GM12875 (cell line): Measurements from ENCODE around the gene ZNF446.

Experiments used
- H3K4me3 ChIP-seq: one replicate; pipeline ENCODE4 v1.5.1; 2011; ENCODE audit warnings: low read depth, low read length, control low read depth
- CTCF ChIP-seq: IDR thresholded peaks from 2 replicates; pipeline ENCODE4 v1.5.1; 2011; ENCODE audit warnings: low read depth, mild to moderate bottlenecking, control low read depth, inconsistent platforms, low read length, moderate library complexity, borderline replicate concordance; ENCODE audit not compliant: insufficient read depth

ZNF446 gene

GRCh38 chr19:58450856-58451357 is 25.2 kb upstream of the ZNF446 start:
- H3K4me3 ChIP-seq = peak overlapping the region; percentile 91
- TF ChIP-seq CTCF = no peak

- peak within 1 kb of the TSS; percentile 91 for H3K4me3 ChIP-seq
- TF ChIP-seq CTCF = no peak
Observed at GRCh38 chr19:58451358-58452101, 24.6 kb upstream of the ZNF446 start, which contains the start of gene ZNF324B. ZNF324B (plus strand) TSS chr19:58451622; CDS start chr19:58453702, 2,080 bp downstream.

- TF ChIP-seq CTCF = no peak
- H3K4me3 ChIP-seq = no peak overlapping the region
Observed at GRCh38 chr19:58453743-58454142, 22.4 kb upstream of the ZNF446 start.

GRCh38 chr19:58455306-58455705 is 20.8 kb upstream of the ZNF446 start:
- TF ChIP-seq CTCF = no peak
- H3K4me3 ChIP-seq = no peak overlapping the region

- H3K4me3 ChIP-seq = no peak overlapping the region
- no peak for TF ChIP-seq CTCF
Observed at GRCh38 chr19:58456111-58456510, 20.0 kb upstream of the ZNF446 start.

- H3K4me3 ChIP-seq = no peak overlapping the region
- no peak for TF ChIP-seq CTCF
Observed at GRCh38 chr19:58460039-58460438, 16.1 kb upstream of the ZNF446 start.
